Neural progenitor cell (in vitro differentiated cells): ENCODE measurements around the gene HADHB. TPM values are rescaled to one million over a fixed set of nuclear protein-coding genes. Genes with fewer than 3 reads are reported as not detected.

ENCODE experiments used
- DNase-seq: peaks from one replicate; pipeline ENCODE4 v3.0.0-alpha.2; 2016; ENCODE audit warnings: low spot score
- H2AFZ ChIP-seq: fragments of 200-600 bp; sonication (generic); replicated peaks from 2 replicates; pipeline ENCODE4 v1.6.1; 2016; ENCODE audit warnings: antibody characterized with exemption
- H3F3A ChIP-seq: fragments of 200-600 bp; sonication (generic); 2 replicates; pipeline ENCODE4 v1.6.1; 2016; ENCODE audit warnings: antibody characterized with exemption, low read depth
- H3K27ac ChIP-seq: fragments of 200-600 bp; sonication (generic); 2 replicates; pipeline ENCODE4 v1.5.1; 2016; ENCODE audit warnings: mild to moderate bottlenecking
- H3K27me3 ChIP-seq: fragments of 200-600 bp; sonication (generic); 2 replicates; pipeline ENCODE4 v1.6.1; 2016; ENCODE audit warnings: mild to moderate bottlenecking, moderate library complexity
- H3K36me3 ChIP-seq: fragments of 200-600 bp; sonication (generic); 2 replicates; pipeline ENCODE4 v1.5.1; 2016
- H3K4me1 ChIP-seq: fragments of 200-600 bp; sonication (generic); 2 replicates; pipeline ENCODE4 v1.6.1; 2016; ENCODE audit warnings: mixed run types
- H3K4me2 ChIP-seq: fragments of 200-600 bp; sonication (generic); 2 replicates; pipeline ENCODE4 v1.6.1; 2016
- H3K4me3 ChIP-seq: fragments of 200-600 bp; sonication (generic); 2 replicates; pipeline ENCODE4 v1.5.1; 2016
- H3K79me2 ChIP-seq: fragments of 200-600 bp; sonication (generic); 2 replicates; pipeline ENCODE4 v1.6.1; 2016; ENCODE audit warnings: low read depth
- H3K9ac ChIP-seq: fragments of 200-600 bp; sonication (generic); 2 replicates; pipeline ENCODE4 v1.6.1; 2016
- H3K9me3 ChIP-seq: fragments of 200-600 bp; sonication (generic); 2 replicates; pipeline ENCODE4 v1.5.1; 2016; ENCODE audit warnings: low read depth
- H4K20me1 ChIP-seq: fragments of 200-600 bp; sonication (generic); 2 replicates; pipeline ENCODE4 v1.6.1; 2016; ENCODE audit warnings: low read depth
- H3K27ac Mint-ChIP-seq: 3 replicates; pipeline ENCODE4 v1.8.0; 2021; ENCODE audit warnings: mixed read lengths
- H3K27me3 Mint-ChIP-seq: 2 replicates; pipeline ENCODE4 v1.8.0; 2022; ENCODE audit warnings: low read depth, mild to moderate bottlenecking, inconsistent platforms, moderate library complexity, mixed read lengths; ENCODE audit not compliant: insufficient read depth
- H3K36me3 Mint-ChIP-seq: 3 replicates; pipeline ENCODE4 v1.8.0; 2021; ENCODE audit warnings: mixed read lengths
- H3K4me1 Mint-ChIP-seq: 3 replicates; pipeline ENCODE4 v1.8.0; 2021; ENCODE audit warnings: mixed read lengths
- H3K4me3 Mint-ChIP-seq: 3 replicates; pipeline ENCODE4 v1.8.0; 2021; ENCODE audit warnings: mild to moderate bottlenecking, moderate library complexity, mixed read lengths
- H3K9me3 Mint-ChIP-seq: 3 replicates; pipeline ENCODE4 v1.8.0; 2020; ENCODE audit warnings: mixed read lengths
- EZH2 ChIP-seq: fragments of 200-600 bp; sonication (generic); IDR thresholded peaks from 2 replicates; pipeline ENCODE4 v1.6.1; 2017; ENCODE audit warnings: antibody characterized with exemption, mild to moderate bottlenecking, moderate library complexity
- EZH2phosphoT487 ChIP-seq: fragments of 200-600 bp; sonication (generic); IDR thresholded peaks from 2 replicates; pipeline ENCODE4 v1.6.1; 2017; ENCODE audit warnings: antibody characterized with exemption
- total RNA-seq: library from RNA; depleted of rRNA; stranded (reverse); fragments of >200 nt; gene quantifications from 2 replicates; pipeline ENCODE4 v1.2.3, GENCODE V29; 2015; ENCODE audit warnings: low replicate concordance
- TF ChIP-seq, protein P1 (sequence below): fragments of 200-600 bp; sonication (generic); IDR thresholded peaks from 2 replicates; pipeline ENCODE4 v1.5.1; 2017; ENCODE audit warnings: antibody characterized with exemption, mild to moderate bottlenecking

HADHB gene
- total RNA-seq, 1 donor from 2014 or later: 40.6 TPM

GRCh38 chr2:26217720-26218119 is 27.0 kb upstream of the HADHB start:
- Mint-ChIP-seq H3K9me3 (peaks cover 10% of the 10 kb centered on the region), H3K27ac (no peak overlapping the region), H3K27me3 (no peaks in the 10 kb centered on the region), H3K4me3 (no peak overlapping the region), H3K4me1 (no peaks in the 10 kb centered on the region), H3K36me3 (peaks cover 34% of the 10 kb centered on the region)
- DNase-seq: no peak
- no peaks in the 10 kb centered on the region for H3K79me2 ChIP-seq
- H3K4me3 ChIP-seq: no peak overlapping the region
- no peak overlapping the region for H2AFZ ChIP-seq
- no peak overlapping the region for H3K27ac ChIP-seq
- H3K9me3 ChIP-seq: no peaks in the 10 kb centered on the region
- no peak overlapping the region for H3K4me2 ChIP-seq
- no peaks in the 10 kb centered on the region for H4K20me1 ChIP-seq
- H3F3A ChIP-seq: no peaks in the 10 kb centered on the region
- no peaks in the 10 kb centered on the region for H3K27me3 ChIP-seq
- H3K4me1 ChIP-seq: no peaks in the 10 kb centered on the region
- no peak for TF ChIP-seq EZH2
- TF ChIP-seq EZH2phosphoT487: no peak
- no peaks in the 10 kb centered on the region for H3K36me3 ChIP-seq
- no peak overlapping the region for H3K9ac ChIP-seq

GRCh38 chr2:26223018-26223417 is 21.7 kb upstream of the HADHB start:
- no peak overlapping the region for H3K27ac ChIP-seq
- no peak overlapping the region for H3K4me2 ChIP-seq
- H3K79me2 ChIP-seq: no peaks in the 10 kb centered on the region
- H4K20me1 ChIP-seq: no peaks in the 10 kb centered on the region
- H3K27me3 ChIP-seq: no peaks in the 10 kb centered on the region
- no peak overlapping the region for H3K9ac ChIP-seq
- H3K9me3 ChIP-seq: no peaks in the 10 kb centered on the region
- H2AFZ ChIP-seq: no peak overlapping the region
- no peak overlapping the region for H3K4me3 ChIP-seq
- Mint-ChIP-seq H3K9me3 (peaks cover 10% of the 10 kb centered on the region), H3K27me3 (no peaks in the 10 kb centered on the region), H3K4me1 (no peaks in the 10 kb centered on the region), H3K27ac (no peak overlapping the region), H3K36me3 (peaks cover 37% of the 10 kb centered on the region), H3K4me3 (no peak overlapping the region)
- TF ChIP-seq EZH2phosphoT487 (no peak), EZH2 (no peak)
- TF ChIP-seq, protein P1, sequence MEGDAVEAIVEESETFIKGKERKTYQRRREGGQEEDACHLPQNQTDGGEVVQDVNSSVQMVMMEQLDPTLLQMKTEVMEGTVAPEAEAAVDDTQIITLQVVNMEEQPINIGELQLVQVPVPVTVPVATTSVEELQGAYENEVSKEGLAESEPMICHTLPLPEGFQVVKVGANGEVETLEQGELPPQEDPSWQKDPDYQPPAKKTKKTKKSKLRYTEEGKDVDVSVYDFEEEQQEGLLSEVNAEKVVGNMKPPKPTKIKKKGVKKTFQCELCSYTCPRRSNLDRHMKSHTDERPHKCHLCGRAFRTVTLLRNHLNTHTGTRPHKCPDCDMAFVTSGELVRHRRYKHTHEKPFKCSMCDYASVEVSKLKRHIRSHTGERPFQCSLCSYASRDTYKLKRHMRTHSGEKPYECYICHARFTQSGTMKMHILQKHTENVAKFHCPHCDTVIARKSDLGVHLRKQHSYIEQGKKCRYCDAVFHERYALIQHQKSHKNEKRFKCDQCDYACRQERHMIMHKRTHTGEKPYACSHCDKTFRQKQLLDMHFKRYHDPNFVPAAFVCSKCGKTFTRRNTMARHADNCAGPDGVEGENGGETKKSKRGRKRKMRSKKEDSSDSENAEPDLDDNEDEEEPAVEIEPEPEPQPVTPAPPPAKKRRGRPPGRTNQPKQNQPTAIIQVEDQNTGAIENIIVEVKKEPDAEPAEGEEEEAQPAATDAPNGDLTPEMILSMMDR: no peak
- no peaks in the 10 kb centered on the region for H3K4me1 ChIP-seq
- peaks cover 4% of the 10 kb centered on the region for H3F3A ChIP-seq
- H3K36me3 ChIP-seq: peaks cover 20% of the 10 kb centered on the region
- no peak for DNase-seq

DNA sequence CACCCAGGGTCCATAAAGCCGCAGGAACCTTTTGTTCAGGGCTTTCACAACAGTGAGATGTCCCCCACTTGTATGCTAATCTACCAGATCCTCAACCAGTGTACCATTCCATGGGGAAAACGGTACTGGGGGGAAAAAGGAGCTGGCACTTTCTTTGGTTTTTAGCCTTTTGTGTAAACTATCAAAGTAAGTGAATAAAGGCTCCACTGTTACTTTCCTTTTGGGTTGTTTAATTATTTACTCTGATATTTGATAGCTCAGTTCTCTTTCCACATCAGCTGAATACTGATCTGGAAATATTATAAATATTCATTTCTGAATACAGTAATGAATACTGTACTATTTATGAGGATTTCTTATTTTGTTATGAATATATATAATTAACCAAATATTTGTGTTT is 20.6 kb upstream of the HADHB start:
- no peak overlapping the region for H3K4me3 ChIP-seq
- no peak overlapping the region for H3K9ac ChIP-seq
- Mint-ChIP-seq H3K4me3 (no peak overlapping the region), H3K9me3 (peaks cover 4% of the 10 kb centered on the region), H3K36me3 (peaks cover 37% of the 10 kb centered on the region), H3K27ac (no peak overlapping the region), H3K4me1 (no peaks in the 10 kb centered on the region), H3K27me3 (no peaks in the 10 kb centered on the region)
- H3K4me2 ChIP-seq: no peak overlapping the region
- peaks cover 20% of the 10 kb centered on the region for H3K36me3 ChIP-seq
- no peak for TF ChIP-seq EZH2phosphoT487
- TF ChIP-seq EZH2: no peak
- TF ChIP-seq, protein P1: no peak
- no peaks in the 10 kb centered on the region for H3K79me2 ChIP-seq
- H3K4me1 ChIP-seq: no peaks in the 10 kb centered on the region
- no peak for DNase-seq
- no peaks in the 10 kb centered on the region for H3K9me3 ChIP-seq
- H4K20me1 ChIP-seq: no peaks in the 10 kb centered on the region
- peaks cover 4% of the 10 kb centered on the region for H3F3A ChIP-seq
- no peak overlapping the region for H2AFZ ChIP-seq
- no peaks in the 10 kb centered on the region for H3K27me3 ChIP-seq
- H3K27ac ChIP-seq: no peak overlapping the region

DNA sequence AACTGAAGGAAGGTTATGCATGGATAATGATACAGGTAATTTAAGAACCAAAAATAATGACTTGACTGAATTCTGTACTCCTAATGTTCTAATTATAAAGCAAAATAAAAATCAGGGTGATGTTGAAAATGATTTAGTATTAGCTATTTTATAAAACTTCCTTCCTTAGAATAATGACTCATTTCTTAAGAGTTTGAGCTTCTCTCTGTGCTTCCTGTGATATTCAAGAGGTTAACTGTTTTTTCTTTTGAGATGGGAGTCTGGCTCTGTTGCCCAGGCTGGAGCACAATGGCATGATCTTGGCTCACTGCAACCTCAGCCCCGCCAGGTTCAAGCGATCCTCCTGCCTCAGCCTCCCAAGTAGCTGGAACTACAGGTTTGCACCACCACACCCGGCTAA is 15.1 kb upstream of the HADHB start:
- H3K9me3 ChIP-seq: no peaks in the 10 kb centered on the region
- Mint-ChIP-seq H3K4me3 (no peak overlapping the region), H3K27ac (no peak overlapping the region), H3K36me3 (peaks cover 43% of the 10 kb centered on the region), H3K9me3 (peaks cover 4% of the 10 kb centered on the region), H3K4me1 (no peaks in the 10 kb centered on the region), H3K27me3 (no peaks in the 10 kb centered on the region)
- no peak overlapping the region for H2AFZ ChIP-seq
- H3K27me3 ChIP-seq: no peaks in the 10 kb centered on the region
- no peaks in the 10 kb centered on the region for H3K4me1 ChIP-seq
- peaks cover 4% of the 10 kb centered on the region for H3F3A ChIP-seq
- H3K9ac ChIP-seq: no peak overlapping the region
- DNase-seq: no peak
- TF ChIP-seq, protein P1: no peak
- TF ChIP-seq EZH2phosphoT487 (no peak), EZH2 (no peak)
- peaks cover 20% of the 10 kb centered on the region for H3K36me3 ChIP-seq
- no peaks in the 10 kb centered on the region for H3K79me2 ChIP-seq
- no peak overlapping the region for H3K4me3 ChIP-seq
- no peaks in the 10 kb centered on the region for H4K20me1 ChIP-seq
- H3K4me2 ChIP-seq: no peak overlapping the region
- no peak overlapping the region for H3K27ac ChIP-seq
